AG09309 (cell line): ENCODE results near the gene NAA15.
"Not testable (repeated sequence)": the region's sequence is repeated elsewhere in the genome, so short reads cannot be mapped to it uniquely, and the experiment has no call there.

ENCODE experiments used
- DNase-seq: peaks from one replicate; pipeline ENCODE4 v3.0.0-alpha.2; 2010; ENCODE audit warnings: low read depth
- H3K4me3 ChIP-seq: 2 replicates; pipeline ENCODE4 v1.5.1; 2011; ENCODE audit warnings: mild to moderate bottlenecking, low read depth, low read length, moderate library complexity; ENCODE audit not compliant: control insufficient read depth
- TF ChIP-seq, protein P1 (sequence below): IDR thresholded peaks from 2 replicates; pipeline ENCODE4 v1.5.1; 2011; ENCODE audit warnings: mild to moderate bottlenecking, low read depth, low read length, inconsistent platforms; ENCODE audit not compliant: insufficient read depth, control insufficient read depth; ENCODE audit errors: missing control alignments

Gene NAA15

DNA sequence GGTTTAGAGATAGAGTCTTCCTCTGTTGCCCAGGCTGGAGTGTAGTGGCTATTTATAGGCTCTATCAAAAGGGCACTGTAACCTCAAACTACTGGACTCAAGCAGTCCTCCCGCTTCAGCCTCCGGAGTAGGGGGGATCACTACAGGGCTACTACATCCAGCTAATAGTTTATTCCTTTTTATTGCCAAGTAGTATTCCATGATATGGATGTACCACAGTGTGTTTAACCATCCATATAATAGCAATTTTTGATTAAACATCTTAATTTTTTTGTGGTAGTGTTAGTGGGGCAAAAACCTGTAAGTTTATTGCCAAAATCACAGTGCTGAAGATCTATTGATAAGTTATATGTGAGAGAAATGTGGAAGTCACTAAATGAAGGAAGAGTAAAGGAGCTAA, 3.6 kb downstream of the NAA15 start:
- H3K4me3 ChIP-seq: no peak overlapping the region
- TF ChIP-seq, protein P1, sequence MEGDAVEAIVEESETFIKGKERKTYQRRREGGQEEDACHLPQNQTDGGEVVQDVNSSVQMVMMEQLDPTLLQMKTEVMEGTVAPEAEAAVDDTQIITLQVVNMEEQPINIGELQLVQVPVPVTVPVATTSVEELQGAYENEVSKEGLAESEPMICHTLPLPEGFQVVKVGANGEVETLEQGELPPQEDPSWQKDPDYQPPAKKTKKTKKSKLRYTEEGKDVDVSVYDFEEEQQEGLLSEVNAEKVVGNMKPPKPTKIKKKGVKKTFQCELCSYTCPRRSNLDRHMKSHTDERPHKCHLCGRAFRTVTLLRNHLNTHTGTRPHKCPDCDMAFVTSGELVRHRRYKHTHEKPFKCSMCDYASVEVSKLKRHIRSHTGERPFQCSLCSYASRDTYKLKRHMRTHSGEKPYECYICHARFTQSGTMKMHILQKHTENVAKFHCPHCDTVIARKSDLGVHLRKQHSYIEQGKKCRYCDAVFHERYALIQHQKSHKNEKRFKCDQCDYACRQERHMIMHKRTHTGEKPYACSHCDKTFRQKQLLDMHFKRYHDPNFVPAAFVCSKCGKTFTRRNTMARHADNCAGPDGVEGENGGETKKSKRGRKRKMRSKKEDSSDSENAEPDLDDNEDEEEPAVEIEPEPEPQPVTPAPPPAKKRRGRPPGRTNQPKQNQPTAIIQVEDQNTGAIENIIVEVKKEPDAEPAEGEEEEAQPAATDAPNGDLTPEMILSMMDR: no peak
- DNase-seq: no peak

DNA sequence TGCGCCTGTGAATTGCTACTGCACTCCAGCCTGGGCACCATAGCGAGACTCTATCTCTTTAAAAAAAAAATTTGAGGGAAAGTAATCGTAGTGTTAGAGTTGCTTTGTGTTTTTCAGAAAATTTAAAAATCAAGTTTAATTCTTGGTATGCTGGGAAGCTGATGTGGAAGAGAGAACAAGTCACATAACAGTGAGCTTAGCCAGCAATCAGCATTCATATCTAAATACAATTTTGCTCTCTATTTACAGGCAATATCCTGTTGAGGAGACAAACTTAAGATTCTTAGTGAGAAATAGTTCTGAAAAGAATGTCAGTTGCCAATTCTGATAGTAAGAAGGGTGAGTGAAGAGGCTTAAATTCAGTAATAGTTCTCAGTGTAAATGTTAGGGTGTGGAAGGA, 10.6 kb downstream of the NAA15 start:
- DNase-seq: no peak
- no peak overlapping the region for H3K4me3 ChIP-seq
- TF ChIP-seq, protein P1: no peak

DNA sequence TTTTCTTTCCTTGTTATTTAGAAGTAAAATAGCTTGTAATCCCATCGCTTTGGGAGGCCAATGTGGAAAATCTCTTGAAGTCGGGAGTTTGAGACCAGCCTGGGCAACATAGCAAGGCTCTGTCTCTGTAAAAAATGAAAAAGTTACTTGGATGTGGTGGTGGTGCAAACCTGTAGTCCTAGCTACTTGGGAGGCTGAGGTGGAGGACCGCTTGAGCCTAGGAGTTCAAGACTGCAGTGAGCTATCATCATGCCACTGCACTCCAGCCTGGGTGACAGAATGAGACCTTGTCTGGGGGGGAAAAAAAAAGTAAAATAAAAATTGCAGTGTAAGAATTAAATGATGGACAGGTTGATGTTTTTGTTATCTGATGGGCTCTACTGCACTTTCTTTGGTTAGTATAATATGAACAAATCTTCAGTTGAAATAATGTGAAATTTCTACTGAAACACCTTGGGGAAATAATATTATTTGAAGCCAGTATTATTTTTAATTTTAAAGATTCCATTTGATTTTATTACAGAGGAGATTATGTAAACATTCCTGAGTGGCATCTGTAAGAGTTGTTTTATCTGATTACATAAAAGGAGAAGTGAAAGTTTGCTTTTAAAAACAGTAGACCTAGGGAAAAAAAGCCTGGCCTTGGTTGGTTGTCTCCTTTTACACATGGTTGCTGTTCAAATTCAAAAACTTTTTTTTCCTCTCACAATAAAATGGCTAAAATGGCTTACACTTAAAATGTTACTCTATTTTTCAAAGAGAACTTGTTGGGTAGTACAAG, 11.4 kb downstream of the NAA15 start:
- TF ChIP-seq, protein P1: no peak
- no peak overlapping the region for H3K4me3 ChIP-seq
- no peak for DNase-seq

DNA sequence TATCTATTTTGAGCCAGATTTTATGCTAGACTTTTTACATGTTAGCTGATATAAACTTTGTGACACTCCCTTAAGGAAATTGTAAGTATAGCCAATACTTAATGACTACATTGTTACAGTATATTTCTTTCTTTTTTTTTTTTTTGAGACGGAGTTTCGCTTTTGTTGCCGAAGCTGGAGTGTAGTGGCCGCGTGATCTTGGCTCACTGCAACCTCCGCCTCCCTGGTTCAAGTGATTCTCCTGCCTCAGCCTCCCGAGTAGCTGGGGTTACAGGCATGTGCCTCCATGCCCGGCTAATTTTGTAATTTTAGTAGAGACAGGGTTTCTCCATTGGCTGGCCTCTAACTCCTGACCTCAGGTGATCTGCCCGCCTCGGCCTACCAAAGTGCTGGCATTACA, 12.1 kb downstream of the NAA15 start:
- not testable (repeated sequence) for DNase-seq, H3K4me3 ChIP-seq

DNA sequence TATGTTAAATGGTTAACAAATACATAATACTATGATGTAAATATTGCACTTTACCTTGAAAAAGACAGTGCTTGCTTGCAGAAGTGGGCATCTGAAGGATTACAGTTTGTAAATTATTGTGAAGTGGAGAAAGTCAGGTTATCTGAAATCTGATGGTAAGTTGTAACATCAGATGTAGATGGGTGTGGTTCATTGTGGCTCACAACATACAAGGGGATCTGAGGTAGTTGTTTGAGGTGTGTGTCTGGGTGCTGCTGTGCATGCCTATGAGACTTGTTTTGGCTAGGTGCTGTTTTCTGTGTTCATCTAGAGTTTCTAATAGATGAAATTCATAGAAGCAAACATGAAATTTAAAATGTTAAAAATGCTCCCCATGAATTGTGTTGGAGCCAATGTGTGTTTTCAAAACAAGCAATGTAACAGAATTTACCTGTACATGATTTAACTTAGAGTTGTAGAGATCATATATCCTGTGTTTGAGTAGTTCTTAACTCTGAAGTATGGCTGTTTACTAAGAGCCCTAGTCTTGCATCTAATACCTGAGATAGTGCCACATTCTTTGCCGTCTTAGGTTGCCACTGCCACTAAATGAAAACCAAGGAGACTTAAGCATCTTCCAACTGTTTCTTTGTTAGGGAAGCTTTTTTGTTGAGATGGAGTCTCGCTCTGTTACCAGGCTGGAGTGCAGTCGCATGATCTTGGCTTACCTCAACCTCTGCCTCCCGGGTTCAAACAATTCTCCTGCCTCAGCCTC, 12.9 kb downstream of the NAA15 start:
- no peak for DNase-seq
- H3K4me3 ChIP-seq: no peak overlapping the region
- TF ChIP-seq, protein P1: no peak

DNA sequence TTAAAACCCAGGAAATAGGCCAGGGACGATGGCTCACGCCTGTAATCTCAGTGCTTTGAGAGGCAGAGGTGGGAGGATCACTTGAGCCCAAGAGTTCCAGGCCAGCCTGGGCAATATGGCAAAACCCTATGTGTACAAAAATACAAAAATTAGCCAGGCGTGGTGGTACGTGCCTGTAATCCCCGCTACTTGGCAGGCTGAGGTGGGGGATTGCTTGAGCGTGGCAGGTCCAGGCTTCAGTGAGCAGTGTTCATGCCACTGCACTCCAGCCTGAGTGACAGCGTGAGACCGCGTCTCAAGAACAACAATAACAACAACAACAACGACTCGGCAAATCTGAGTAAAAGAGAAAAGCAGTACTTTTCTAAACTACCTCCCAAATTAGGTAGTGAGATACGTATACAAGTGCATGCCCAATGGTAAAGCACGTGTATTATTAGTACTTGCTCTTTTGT, 13.9 kb downstream of the NAA15 start:
- no peak overlapping the region for H3K4me3 ChIP-seq
- TF ChIP-seq, protein P1: no peak
- DNase-seq: no peak

DNA sequence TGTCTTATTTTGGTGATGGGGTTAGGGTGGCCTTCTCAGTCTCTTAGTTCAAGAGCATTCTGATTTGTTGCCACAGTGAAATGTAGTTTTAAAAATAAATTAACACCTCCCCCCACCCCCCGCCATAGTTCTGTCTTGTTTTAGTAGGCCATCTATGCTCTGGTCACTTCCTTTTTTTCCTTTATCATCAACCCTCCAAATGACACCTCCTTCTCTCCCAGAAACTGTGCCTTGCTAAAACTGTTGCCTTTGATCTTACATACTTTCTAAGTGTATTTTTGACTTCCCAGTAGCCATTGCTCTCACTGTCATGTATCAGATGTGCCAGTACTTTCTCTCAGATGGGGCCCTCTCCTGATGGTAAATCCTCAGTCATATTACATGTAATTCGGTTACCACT, 15.4 kb downstream of the NAA15 start:
- TF ChIP-seq, protein P1: no peak
- H3K4me3 ChIP-seq: no peak overlapping the region
- DNase-seq: no peak
